Measurements from ENCODE around the gene AUTS2. TPM values are rescaled to one million over a fixed set of nuclear protein-coding genes. Genes with fewer than 3 reads are reported as not detected.

The AUTS2 gene
- total and polyA plus RNA-seq, 2 of the 8 experiments (the other 6 are each of a cell fraction or from before 2014, with no cell fraction given), result 25.9 to 101 TPM

DNA sequence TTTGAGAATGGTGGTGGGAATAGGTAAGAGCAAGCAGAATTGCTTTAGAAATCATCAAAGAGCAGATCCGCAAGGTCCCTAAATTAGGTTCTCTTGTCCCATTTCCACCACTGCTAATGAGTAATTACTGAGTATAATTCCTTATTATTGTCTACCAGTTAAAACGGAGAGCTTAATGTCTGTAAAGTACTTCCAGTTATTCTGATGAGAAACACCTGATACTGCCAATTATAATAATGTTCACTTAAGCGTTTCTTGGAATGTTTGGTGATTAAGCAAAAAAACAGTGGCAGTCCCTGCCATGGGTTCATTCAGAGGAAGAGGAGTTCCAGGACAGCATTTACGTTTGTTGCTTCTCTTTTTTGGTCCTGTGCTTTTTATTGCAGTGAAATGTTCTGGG, 1175.1 kb downstream of the AUTS2 start (continued):
- TF ChIP-seq TBP (IDR thresholded peaks at IDR 0.05; ENCODE audit: low read depth, low read length) (no peak), NANOG (IDR thresholded peaks at IDR 0.05; ENCODE audit: insufficient read depth, low read depth, low read length, poor library complexity, severe bottlenecking) (no peak), RBBP5 (IDR thresholded peaks at IDR 0.05; ENCODE audit: borderline replicate concordance, low read depth, low read length) (no peak), NRF1 (IDR thresholded peaks at IDR 0.05; ENCODE audit: low read depth, low read length) (no peak), SP1 (IDR thresholded peaks at IDR 0.05; ENCODE audit: low read depth, low read length) (no peak), SP2 (IDR thresholded peaks at IDR 0.05; ENCODE audit: low read length) (no peak)
